Inflammatory macrophage (primary cell): ENCODE data around the gene MCTP2.

Source experiments
- DNase-seq, 2 donors: peaks; one replicate each; pipeline ENCODE4 v3.0.0-alpha.2; 2020 to 2022

MCTP2 gene

DNA sequence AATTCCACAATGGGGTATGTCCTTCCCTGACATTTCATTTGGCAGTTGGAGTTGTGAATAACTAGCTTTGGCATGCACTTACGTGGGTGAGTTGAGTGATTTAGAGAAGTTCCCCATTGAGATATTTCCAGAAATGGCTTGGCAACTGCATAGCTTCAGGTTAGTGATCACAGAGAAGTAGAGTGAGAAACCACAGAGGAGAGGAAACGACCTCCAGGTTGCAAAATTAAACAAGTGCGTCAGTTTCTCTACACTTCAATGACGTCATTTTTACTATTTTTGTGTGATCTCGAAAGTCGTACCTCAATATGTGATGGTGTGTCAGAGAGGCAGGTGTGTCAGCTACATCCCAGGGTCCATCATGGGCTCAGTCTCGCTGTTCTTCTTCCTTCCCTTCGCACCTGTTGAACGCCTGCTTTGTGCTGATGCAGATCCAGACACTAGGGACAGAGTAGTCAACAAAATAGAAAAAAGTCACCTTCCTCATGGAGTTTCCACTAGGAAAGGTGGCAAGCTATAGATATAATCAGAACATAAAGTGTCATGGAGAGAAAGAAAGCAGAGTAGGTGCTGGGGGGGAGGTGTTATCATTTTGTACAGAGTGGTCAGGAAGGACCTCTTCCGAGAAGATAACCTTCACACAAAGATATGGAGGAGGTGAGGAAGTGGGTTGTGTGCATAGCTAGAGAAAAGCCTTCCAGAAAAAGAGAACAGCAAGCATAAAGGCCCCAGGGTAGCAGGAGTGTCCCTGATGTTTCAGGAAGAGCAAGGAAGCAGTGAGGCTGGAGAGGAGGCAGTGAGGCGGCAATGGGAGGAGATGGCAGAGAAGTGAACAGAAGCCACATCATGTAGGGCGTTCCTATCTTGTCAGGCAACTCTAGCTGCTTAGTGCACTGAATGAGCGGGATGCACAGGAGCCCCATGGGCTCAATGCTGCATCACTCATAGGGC, 75.6 kb downstream of the MCTP2 start:
- DNase-seq = peak; percentile 32 to 48

DNA sequence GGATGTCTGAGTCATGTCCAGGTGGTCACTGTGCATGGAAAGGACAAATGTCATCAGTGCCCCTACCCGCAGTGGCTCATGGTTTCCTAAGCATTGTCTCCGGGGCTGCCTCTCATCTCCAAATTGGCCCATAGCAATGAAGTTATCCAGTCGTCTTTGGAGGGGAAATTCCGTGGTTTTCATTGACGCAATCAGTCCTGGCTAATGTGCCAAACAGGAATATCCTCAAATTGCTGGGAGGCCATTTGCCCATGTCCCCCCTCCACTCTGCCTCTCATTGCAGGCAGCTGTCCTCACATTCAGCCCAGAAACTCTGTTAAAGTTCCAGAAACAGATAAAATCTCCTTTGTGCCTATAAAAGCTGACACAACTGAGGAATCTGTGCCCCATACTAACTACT, 81.6 kb downstream of the MCTP2 start:
- no peak for DNase-seq

DNA sequence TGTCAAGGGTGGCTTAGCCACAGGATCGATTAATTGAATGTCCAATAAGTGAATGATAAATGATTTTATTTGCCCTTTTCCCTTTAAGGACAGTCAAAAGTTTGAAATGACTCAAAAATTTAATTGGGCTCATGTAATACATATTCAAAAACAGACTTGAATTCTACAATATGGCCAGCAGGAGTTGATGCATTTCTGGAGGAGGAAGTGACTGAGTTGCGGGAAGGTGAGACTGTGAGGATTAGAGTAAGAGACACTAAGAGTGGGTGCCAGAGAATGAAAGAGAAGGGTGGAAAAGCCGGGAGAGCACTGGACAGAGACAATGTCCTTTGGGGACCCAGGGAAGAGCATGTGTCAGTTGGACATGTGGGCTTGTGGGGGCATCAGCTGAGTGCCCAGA, 83.3 kb downstream of the MCTP2 start:
- no peak for DNase-seq

DNA sequence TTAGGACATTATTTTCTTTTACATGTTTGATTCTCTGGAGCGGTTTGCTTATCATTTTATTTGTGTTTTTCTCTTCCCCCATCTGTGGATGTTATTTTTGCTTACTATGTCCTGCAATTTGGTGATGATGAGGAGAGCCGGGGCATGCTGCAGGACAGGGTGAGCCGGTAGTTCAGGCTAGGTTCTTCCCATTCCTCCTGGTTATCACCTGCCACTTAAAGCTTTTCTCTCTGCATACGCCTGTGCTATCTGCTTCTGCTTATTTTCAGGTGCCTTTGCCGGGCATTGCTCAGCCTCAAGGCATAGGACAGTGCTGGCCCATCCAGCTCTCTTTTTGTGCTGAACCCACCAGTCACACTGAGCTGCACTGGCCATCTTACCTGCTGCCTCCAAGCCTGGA, 85.8 kb downstream of the MCTP2 start:
- no peak for DNase-seq

DNA sequence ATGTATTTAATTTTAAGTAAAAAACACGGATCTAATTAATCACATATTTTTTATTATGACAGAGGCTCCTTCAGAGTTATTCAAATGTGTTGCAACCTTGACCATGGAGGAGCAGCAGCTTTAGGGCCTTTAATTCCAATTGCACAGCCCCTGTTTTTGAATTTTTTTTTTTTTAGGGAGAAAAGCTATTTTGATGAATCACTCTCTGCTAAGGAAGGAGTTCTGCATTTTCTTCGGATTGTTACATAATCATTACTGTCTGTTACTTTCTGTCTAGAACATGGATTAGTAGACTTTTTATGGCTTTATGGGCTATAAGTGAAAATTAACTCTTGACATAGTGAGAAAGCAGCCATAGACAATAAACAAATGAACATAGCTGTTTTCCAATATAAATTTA, 90.8 kb downstream of the MCTP2 start:
- peak; percentile 45 to 77 for DNase-seq

DNA sequence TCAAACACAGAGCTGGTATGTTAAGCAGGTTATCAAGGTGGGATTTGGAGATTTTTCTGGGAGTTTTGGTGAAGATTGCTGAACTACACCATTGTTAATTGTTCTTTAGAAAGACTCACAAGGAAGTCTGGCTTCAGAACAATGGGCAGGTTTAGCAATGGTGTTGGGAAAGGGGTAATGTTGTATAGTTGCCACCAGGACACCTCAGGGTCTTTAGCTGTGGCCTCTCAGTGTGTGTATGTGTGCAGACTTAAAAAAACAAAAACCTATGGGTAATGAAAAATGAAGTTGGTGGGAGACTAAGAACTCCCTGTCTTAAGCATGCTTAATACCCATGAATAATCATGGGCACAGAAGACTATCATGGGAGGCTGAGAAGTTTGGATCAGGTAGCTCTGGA, 91.7 kb downstream of the MCTP2 start:
- no peak for DNase-seq

DNA sequence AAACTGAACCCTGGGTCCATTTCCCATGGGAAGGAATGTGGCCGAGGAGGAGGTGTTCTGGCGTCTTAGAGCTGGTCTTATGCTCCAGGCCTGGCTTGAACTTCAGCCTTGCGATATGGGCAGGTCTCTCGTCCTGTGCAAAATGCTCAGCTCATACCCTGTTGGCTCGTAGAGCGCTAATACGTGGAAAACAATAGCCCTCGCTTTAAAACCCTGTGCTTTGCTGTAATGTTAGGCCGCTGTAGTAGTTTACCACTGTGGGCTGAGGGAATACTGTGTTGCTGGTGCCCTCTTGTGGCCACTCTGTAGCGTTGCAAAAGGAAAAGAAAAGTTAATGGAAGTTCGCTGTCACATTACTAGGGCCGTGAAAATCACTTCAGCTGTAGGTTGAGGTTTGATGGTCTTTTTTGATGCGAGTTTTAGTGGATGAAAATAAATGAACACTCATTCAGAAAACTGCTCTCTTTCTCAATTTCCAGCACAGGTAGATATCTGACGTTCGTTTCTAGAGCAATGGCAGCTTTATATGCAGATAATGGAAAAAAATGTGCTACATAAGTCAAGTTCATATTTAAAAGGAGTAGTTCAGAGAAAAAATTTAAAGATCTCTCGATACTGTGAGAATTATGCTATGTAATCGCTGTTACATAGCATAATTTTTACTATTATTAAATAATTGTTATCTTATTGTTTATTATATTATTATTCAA, 92.9 kb downstream of the MCTP2 start:
- peak; percentile 66 to 76 for DNase-seq

- no peak for DNase-seq
Measured at GRCh38 chr15:94324835-94325767, 93.7 kb downstream of the MCTP2 start.

GRCh38 chr15:94327356-94327936, 96.1 kb downstream of the MCTP2 start:
- peak; percentile 48 to 54 for DNase-seq

DNA sequence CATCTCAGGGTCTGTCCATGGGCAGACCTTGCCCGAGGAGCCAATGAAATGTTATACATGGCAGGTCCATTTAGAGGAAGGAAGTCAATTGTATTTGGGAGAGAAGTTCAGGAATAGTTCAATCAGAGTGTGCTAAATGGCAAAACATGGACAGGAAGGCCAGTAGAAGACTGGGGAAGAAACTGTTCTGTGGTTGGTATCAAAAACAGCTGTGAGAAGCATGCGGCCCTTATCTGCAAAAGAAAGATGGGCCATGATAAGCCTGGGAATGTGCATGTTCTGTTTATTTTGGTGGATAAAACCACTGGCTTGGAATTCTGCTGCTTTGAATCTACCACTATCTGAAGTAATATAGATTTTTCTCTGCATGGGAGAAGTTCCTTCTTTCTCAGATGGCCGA, 100.4 kb downstream of the MCTP2 start:
- DNase-seq = no peak

DNA sequence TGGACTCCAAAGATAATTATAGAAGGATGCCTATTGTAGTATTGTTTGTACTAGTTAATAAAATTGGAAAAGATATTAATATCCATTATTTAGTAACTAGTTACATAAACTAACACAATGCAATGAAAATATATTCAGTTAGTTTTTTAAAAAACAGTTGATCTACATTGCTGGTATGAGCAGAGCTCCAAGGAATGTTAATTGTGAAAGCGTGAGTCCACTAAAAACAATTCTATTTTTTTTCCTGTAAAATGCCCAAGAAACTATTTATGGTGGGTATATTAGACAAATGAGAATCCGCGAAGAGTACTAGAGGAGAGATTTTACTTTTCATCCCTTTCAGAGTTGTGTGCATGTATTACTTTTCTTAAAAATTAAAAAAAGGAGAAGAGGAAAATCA, 104.3 kb downstream of the MCTP2 start:
- no peak for DNase-seq

GRCh38 chr15:94336817-94337467, 105.6 kb downstream of the MCTP2 start:
- DNase-seq = no peak

DNA sequence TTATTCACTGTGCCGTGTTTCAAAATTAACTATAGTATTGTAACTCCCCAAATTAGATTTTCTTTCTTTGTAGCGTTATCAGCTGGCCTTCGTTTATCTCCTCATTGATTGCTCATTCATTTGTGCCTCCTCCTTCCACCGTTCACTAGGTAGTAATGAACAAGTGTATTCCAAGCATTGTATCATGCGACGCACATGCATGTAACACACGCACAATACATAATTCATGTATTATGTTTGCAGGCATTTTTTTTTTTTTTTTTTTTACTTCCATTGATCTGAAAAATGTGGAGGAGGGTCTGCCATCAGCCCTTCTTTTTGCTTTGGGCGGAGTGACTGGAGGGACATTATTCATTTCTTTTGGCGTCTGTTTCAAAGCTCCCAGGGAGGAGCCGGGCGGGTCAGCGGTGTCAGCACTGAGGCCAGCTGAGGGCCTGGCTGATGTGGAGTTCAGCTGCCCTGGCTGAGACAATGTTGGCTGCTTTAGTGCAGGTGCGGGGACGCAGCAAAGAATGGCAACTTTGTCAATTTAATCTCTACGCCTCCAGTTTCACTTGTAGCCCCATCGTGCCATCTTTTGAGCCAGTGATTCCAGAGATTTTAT, 107.0 kb downstream of the MCTP2 start:
- DNase-seq = no peak

DNA sequence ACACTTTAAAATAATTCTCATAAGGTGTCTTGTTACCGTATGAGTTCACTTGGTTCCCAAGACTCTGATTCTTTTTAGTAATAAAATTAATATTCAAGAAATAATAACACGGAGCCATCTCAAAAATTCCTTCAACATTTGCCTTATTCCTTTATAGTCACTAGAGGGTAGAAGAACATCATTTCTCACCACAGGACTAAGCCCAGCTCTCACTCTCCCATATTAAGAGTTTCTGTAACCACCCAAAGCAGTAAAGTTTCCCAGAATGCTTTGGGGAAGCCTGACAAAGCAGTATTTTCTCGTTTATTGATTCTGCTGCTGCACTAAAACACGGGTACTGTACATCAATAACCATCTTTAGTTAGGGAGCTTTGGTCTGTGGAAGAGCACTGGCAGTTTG, 114.9 kb downstream of the MCTP2 start:
- no peak for DNase-seq

GRCh38 chr15:94348084-94348483, 116.7 kb downstream of the MCTP2 start:
- DNase-seq = no peak

DNA sequence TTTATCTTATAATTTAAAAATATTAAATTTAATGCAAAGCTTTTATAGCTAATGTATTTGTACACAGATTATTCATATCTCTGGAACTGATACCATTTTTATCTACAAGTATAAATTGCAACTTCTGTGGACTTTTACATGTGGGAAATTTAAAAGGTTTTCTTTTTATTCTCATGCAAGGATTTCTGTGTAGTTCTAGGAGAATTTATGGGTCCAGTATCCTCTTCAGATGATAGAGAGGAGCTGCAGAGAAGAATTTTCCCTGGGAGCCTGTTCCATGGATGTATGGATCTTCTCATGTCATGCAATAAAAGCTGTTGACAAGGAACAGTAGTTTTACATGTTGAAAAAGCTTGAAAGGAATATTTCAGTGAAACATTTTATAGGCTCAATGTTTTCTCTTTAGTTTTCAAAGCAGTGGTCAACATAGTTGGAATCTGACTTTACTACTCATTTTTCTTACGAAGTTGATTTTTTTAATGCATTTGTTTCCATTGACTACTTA, 119.7 kb downstream of the MCTP2 start:
- no peak for DNase-seq

DNA sequence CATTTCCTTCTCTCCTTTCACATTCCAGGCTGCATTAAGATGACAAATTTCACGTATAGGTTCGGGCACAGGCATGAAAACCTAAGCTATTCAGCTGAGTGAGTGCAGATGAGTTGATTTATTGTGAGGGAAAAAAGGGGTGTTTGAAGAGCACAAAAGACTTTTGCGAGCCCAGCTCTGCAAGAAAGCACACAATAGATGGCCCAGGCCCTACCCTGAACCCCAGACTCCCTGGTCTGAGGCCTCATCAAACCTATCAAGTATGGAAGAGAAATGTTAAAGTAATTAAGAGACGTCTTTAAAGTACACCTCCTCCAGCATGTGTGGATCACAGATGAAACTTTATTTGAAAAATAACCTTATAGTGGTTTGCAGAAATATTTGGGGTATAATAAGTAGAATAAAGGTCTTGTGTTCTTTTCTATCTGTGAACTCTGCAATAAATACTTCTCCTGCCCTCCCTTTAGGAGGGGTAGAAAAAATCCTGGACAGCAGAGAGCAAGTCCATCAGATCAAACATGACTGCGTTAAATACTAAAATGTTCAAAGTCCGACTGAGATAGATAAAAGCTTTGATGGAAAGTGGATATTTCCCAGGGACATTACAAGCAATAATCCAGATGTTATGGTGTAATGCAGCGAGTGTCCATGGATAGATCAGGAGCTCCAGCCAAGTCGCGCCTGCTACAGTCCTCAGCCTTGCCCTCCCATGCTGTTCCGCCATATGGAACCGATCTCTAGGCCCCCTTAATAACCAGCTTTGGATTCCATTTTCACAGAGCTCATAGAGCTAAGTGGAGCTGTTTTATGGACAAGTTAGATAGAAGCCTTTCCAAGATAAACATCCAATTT, 121.5 kb downstream of the MCTP2 start:
- no peak for DNase-seq

GRCh38 chr15:94353488-94353820, 122.1 kb downstream of the MCTP2 start:
- no peak for DNase-seq

DNA sequence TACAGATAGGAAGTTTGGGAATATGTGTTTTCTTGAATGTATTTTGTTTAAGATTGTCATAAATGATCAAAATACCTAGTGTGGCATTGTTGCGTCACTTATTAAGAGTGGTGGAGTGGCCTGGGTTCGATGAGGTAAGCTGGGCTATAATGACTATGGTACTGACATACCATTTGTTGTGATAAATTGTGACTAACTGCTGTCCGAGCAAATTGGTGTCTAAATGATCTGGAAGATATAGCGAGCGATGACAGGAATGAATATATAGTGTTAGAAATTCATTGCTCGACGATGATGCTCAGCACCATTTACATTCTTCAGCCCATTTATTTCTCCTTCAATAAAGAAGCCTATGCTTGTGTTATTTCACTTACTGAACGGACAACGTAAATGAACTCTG, 123.3 kb downstream of the MCTP2 start:
- no peak for DNase-seq

DNA sequence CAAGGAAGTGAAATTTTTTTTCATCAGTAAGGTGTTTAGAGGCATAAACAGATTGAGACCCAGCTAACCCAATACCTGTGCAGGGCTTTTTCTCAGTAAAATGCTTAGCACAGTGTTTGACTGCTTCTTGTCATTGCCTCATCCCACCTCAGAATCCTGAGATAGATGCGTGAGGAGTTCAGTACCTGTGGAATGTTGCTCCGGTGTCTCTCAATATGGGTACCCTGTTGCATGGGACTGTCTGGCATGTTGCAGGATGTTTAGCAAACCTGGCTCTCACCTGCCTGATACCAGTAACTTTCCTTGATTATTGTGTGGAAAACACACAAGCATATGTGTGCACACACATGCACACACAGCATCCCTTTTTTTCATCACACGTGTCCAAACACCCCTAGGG, 128.4 kb downstream of the MCTP2 start:
- no peak for DNase-seq
